Stimulated activated effector memory CD8-positive, alpha-beta T cell treated with anti-CD3 and anti-CD28 coated beads, Interleukin-12 subunit alpha, Interleukin-12 subunit beta, amount 100 ng/mL, for 72 hours (primary cell): ENCODE measurements around the gene OR11H7.
"Not testable (repeated sequence)": the region's sequence is repeated elsewhere in the genome, so short reads cannot be mapped to it uniquely, and the experiment has no call there.

Experiments
- ATAC-seq: fragments of 150-1000 bp; cut with Tn5 transposase; 2 replicates; pipeline ENCODE4 v1.10.0; 2021
- DNase-seq, 2 donors: peaks; one replicate each; pipeline ENCODE4 v3.0.0; 2021 to 2022; ENCODE audit warnings: low spot score in 2 of 2
- H3K27ac Mint-ChIP-seq: one replicate; pipeline ENCODE4 v1.8.0; 2022; ENCODE audit warnings: mild to moderate bottlenecking, mixed read lengths
- H3K36me3 Mint-ChIP-seq: one replicate; pipeline ENCODE4 v1.8.0; 2022; ENCODE audit warnings: mild to moderate bottlenecking, mixed read lengths
- H3K4me1 Mint-ChIP-seq: one replicate; pipeline ENCODE4 v1.8.0; 2022; ENCODE audit warnings: mixed read lengths
- H3K4me3 Mint-ChIP-seq: one replicate; pipeline ENCODE4 v1.8.0; 2022; ENCODE audit warnings: mild to moderate bottlenecking, mixed read lengths
- H3K9me3 Mint-ChIP-seq: one replicate; pipeline ENCODE4 v1.8.0; 2022; ENCODE audit warnings: mixed read lengths

The OR11H7 gene

DNA sequence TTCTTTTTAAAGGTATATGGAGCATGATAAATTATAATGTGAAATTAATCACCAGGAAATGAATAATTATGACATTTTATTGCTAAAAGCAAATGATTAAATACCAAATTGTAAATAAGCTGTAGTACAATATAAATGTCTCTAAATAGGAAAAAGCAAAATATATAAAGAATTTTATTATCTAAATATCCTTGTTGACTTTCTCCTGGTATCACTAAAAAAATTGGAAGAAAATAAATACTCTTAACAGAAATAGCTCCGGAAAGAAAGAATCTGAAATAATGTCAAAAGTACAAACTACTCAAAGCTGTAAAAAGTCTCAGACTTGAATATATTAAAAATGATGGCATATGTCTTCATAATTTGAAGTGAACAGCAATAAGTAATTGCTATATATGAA, at the start of gene OR11H7:
Gene OR11H7, plus strand, starts transcription at position 301 of the 400 bp plus-strand sequence.
- H3K36me3 Mint-ChIP-seq: no peaks in the 10 kb centered on the region
- peaks cover 5% of the 10 kb centered on the region for H3K9me3 Mint-ChIP-seq

GRCh38 chr14:20179218-20179617, 49.6 kb upstream of the OR11H7 start:
- H3K4me3 Mint-ChIP-seq: no peak overlapping the region
- DNase-seq: no peak
- no peaks in the 10 kb centered on the region for H3K36me3 Mint-ChIP-seq
- ATAC-seq: no peak
- H3K4me1 Mint-ChIP-seq: no peaks in the 10 kb centered on the region
- H3K27ac Mint-ChIP-seq: no peak overlapping the region
- no peaks in the 10 kb centered on the region for H3K9me3 Mint-ChIP-seq

More for the DNA sequence above, at the start of gene OR11H7:
- H3K27ac Mint-ChIP-seq: no peak within 1 kb of the TSS
- DNase-seq: no peak
- H3K4me3 Mint-ChIP-seq: no peak within 1 kb of the TSS
- no peak for ATAC-seq
- H3K4me1 Mint-ChIP-seq: no peaks in the 10 kb centered on the region

- Mint-ChIP-seq H3K4me1 (no peaks in the 10 kb centered on the region), H3K36me3 (no peaks in the 10 kb centered on the region), H3K4me3 (no peak overlapping the region), H3K27ac (no peak overlapping the region), H3K9me3 (no peaks in the 10 kb centered on the region)
- DNase-seq (no peak), ATAC-seq (no peak)
These were observed 48.9 kb upstream of the OR11H7 start for GRCh38 chr14:20179880-20180279.

DNA sequence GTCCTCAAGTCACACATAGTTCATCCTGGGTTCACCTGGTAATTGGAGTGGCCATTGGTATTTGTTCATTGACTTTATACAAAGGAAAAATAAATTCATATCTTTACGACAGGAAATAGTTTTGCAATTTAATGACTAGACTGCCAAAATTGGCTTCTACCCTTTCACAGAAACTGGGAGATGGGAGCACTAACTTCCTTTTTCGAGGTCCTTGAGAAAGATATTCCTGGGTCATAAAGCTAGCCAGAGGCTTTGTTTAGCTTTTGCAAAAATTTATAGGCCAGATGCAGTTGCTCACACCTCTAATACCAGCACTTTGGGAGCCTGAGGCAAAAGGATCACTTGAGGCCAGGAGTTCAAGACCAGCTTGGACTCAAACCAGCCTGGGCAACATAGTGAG, 48.3 kb upstream of the OR11H7 start:
- Mint-ChIP-seq H3K9me3 (no peaks in the 10 kb centered on the region), H3K4me1 (no peaks in the 10 kb centered on the region), H3K4me3 (no peak overlapping the region), H3K36me3 (no peaks in the 10 kb centered on the region), H3K27ac (no peak overlapping the region)
- ATAC-seq (no peak), DNase-seq (no peak)

GRCh38 chr14:20184181-20184580, 44.6 kb upstream of the OR11H7 start:
- H3K4me1 Mint-ChIP-seq: no peaks in the 10 kb centered on the region
- H3K4me3 Mint-ChIP-seq: no peak overlapping the region
- H3K9me3 Mint-ChIP-seq: no peaks in the 10 kb centered on the region
- H3K36me3 Mint-ChIP-seq: no peaks in the 10 kb centered on the region
- no peak overlapping the region for H3K27ac Mint-ChIP-seq
- ATAC-seq (no peak), DNase-seq (no peak)

DNA sequence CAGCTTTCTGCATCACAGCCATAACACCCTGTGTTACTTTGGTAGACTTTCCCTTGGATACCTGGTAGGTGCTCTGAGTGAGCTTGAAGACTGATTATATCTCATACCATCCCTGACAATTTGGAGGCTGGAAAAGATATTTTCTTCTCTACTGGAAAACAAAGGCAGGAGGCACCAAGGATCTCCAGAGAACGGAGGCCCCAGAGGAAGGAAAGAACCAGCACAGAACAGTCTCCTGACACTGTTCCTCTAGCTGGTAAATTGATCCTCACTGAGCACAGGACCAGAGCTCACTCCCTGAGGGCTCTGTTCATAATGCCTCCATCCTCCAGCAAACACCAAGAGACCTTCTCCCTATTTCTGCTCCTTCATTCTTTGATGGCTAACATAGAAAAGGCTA, 38.2 kb upstream of the OR11H7 start, which contains the start of gene OR11G2:
Gene OR11G2, plus strand, starts transcription at position 301 of the 400 bp plus-strand sequence. CDS start 6,542 bp downstream, outside the sequence.
- Mint-ChIP-seq H3K9me3 (no peaks in the 10 kb centered on the region), H3K27ac (no peak within 1 kb of the TSS), H3K4me3 (no peak within 1 kb of the TSS), H3K4me1 (no peaks in the 10 kb centered on the region), H3K36me3 (no peaks in the 10 kb centered on the region)
- no peak for DNase-seq
- peak; percentile 32 for ATAC-seq

- Mint-ChIP-seq H3K36me3 (no peaks in the 10 kb centered on the region), H3K4me1 (no peaks in the 10 kb centered on the region), H3K9me3 (no peaks in the 10 kb centered on the region), H3K27ac (no peak overlapping the region), H3K4me3 (no peak overlapping the region)
- DNase-seq (no peak), ATAC-seq (no peak)
These were observed 37.4 kb upstream of the OR11H7 start for GRCh38 chr14:20191396-20191795.

GRCh38 chr14:20194101-20194500, 34.7 kb upstream of the OR11H7 start:
- DNase-seq: no peak
- Mint-ChIP-seq H3K4me3 (no peak overlapping the region), H3K4me1 (no peaks in the 10 kb centered on the region), H3K27ac (no peak overlapping the region), H3K36me3 (no peaks in the 10 kb centered on the region), H3K9me3 (no peaks in the 10 kb centered on the region)
- no peak for ATAC-seq

DNA sequence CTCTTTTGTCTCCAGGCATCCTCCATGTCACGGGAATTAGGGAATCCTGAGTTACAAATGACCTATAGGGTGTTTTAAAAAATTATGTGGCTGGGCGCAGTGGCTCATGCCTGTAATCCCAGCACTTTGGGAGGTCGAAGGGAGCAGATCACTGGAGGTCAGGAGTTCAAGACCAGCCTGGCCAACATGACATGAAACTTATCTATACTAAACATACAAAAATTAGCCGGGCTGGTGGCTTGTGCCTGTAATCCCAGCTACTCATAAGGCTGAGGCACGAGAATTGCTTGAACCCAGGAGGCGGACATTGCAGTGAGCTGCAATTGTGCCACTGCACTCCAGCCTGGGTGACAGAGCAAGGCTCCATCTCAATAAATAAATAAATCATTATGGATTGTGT, 33.6 kb upstream of the OR11H7 start:
- not testable (repeated sequence) for H3K27ac Mint-ChIP-seq, H3K9me3 Mint-ChIP-seq, ATAC-seq, H3K36me3 Mint-ChIP-seq, H3K4me1 Mint-ChIP-seq, H3K4me3 Mint-ChIP-seq, DNase-seq

DNA sequence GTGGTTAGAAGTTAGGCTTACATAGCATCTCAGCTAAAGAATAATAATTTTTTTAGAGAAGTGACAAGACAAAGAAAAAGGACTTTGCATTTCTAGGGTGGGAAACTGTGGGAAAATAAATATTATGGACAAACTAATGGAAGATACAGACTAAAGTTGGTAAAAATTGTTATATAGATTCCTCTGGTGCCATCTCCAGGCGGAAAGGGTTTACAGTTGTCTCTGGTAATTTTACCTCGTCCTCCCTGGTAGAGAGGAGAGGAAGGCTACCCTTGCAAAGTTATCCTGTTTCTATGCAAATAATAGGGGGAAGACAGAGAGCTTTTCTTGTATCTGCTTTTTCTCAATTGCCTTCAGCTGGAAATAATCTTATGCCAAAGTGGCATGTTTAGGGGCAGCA, 32.9 kb upstream of the OR11H7 start:
- no peak for ATAC-seq
- H3K4me1 Mint-ChIP-seq: no peaks in the 10 kb centered on the region
- no peaks in the 10 kb centered on the region for H3K36me3 Mint-ChIP-seq
- H3K27ac Mint-ChIP-seq: no peak overlapping the region
- no peak for DNase-seq
- no peaks in the 10 kb centered on the region for H3K9me3 Mint-ChIP-seq
- no peak overlapping the region for H3K4me3 Mint-ChIP-seq

- ATAC-seq (no peak), DNase-seq (no peak)
- Mint-ChIP-seq H3K9me3 (no peaks in the 10 kb centered on the region), H3K4me3 (no peak overlapping the region), H3K36me3 (no peaks in the 10 kb centered on the region), H3K4me1 (no peaks in the 10 kb centered on the region), H3K27ac (no peak overlapping the region)
These were observed 31.3 kb upstream of the OR11H7 start for GRCh38 chr14:20197459-20197858.

GRCh38 chr14:20198991-20199390, 29.8 kb upstream of the OR11H7 start:
- Mint-ChIP-seq H3K27ac (no peak overlapping the region), H3K4me1 (no peaks in the 10 kb centered on the region), H3K36me3 (no peaks in the 10 kb centered on the region), H3K9me3 (no peaks in the 10 kb centered on the region), H3K4me3 (no peak overlapping the region)
- ATAC-seq (no peak), DNase-seq (no peak)

DNA sequence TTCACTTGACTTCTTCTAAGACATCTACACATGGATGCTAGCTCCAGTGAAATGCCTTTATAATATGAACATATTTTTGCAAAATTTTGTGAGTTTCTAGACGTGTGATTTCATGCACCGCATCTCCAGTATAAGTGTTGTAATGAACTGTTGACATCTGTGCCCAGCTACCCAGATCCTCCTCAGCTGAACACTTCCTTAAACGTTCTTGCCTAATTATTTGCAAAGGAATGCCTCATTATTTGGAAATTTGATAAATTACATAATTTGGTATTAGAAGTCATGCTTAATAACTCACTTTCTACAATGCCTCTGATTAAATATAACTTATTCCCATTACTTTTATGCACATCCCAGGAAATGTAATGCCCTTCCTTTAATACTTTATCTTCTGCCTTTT, 24.1 kb upstream of the OR11H7 start:
- H3K9me3 Mint-ChIP-seq: no peaks in the 10 kb centered on the region
- H3K4me3 Mint-ChIP-seq: no peak overlapping the region
- ATAC-seq (no peak), DNase-seq (no peak)
- no peaks in the 10 kb centered on the region for H3K36me3 Mint-ChIP-seq
- no peak overlapping the region for H3K27ac Mint-ChIP-seq
- H3K4me1 Mint-ChIP-seq: no peaks in the 10 kb centered on the region

- no peak overlapping the region for H3K27ac Mint-ChIP-seq
- H3K4me3 Mint-ChIP-seq: no peak overlapping the region
- H3K4me1 Mint-ChIP-seq: no peaks in the 10 kb centered on the region
- H3K36me3 Mint-ChIP-seq: no peaks in the 10 kb centered on the region
- ATAC-seq (no peak), DNase-seq (no peak)
- H3K9me3 Mint-ChIP-seq: no peaks in the 10 kb centered on the region
These were observed 19.2 kb upstream of the OR11H7 start for GRCh38 chr14:20209595-20209994.

- not testable (repeated sequence) for DNase-seq, H3K9me3 Mint-ChIP-seq, H3K4me3 Mint-ChIP-seq, H3K4me1 Mint-ChIP-seq, H3K36me3 Mint-ChIP-seq, H3K27ac Mint-ChIP-seq, ATAC-seq
These were observed 16.4 kb upstream of the OR11H7 start for GRCh38 chr14:20212406-20212805.

- DNase-seq (no peak), ATAC-seq (no peak)
- no peaks in the 10 kb centered on the region for H3K36me3 Mint-ChIP-seq
- H3K27ac Mint-ChIP-seq: no peak overlapping the region
- no peak overlapping the region for H3K4me3 Mint-ChIP-seq
- H3K9me3 Mint-ChIP-seq: no peaks in the 10 kb centered on the region
- H3K4me1 Mint-ChIP-seq: no peaks in the 10 kb centered on the region
These were observed 13.6 kb upstream of the OR11H7 start for GRCh38 chr14:20215196-20215595.

- no peak overlapping the region for H3K27ac Mint-ChIP-seq
These were observed 9.7 kb upstream of the OR11H7 start for GRCh38 chr14:20219033-20219432.

More at GRCh38 chr14:20219033-20219432, 9.7 kb upstream of the OR11H7 start:
- Mint-ChIP-seq H3K36me3 (no peaks in the 10 kb centered on the region), H3K4me3 (no peak overlapping the region), H3K9me3 (no peaks in the 10 kb centered on the region), H3K4me1 (no peaks in the 10 kb centered on the region)
- ATAC-seq: no peak
- DNase-seq: no peak
